GM12878 (cell line): ENCODE measurements around the gene MARVELD1. TPM values are rescaled to one million over a fixed set of nuclear protein-coding genes. Genes with fewer than 3 reads are reported as not detected.
A peak's percentile ranks its signal among the peaks of the same experiment; 100 is the strongest.

Source experiments
- ATAC-seq: fragments of 200-7000 bp; cut with Tn5 transposase; 3 replicates; pipeline ENCODE4 v1.9.1; 2020; ENCODE audit warnings: mild to moderate bottlenecking, moderate library complexity
- BruUV-seq: library from RNA; stranded (reverse); fragments of 400-500 nt; replicated peaks from 2 replicates; lab custom pipeline; 2021; lab: Mats Ljungman, UMichigan
- CTCF ChIA-PET: fragments of 300-600 bp; sonication (Branson Sonifier 250); formaldehyde crosslinking; extraction: SDS; loops from one replicate; lab custom pipeline; 2021; ENCODE audit warnings: inconsistent platforms; lab: Yijun Ruan, JAX
- POLR2A ChIA-PET: fragments of 350-600 bp; formaldehyde crosslinking; extraction: SDS; loops from one replicate; lab custom pipeline; 2021; ENCODE audit warnings: inconsistent platforms; lab: Charles Lee
- RAD21 ChIA-PET: fragments of 300-600 bp; sonication (Branson Sonifier 250); formaldehyde crosslinking; loops from one replicate; lab custom pipeline; 2023; ENCODE audit warnings: antibody characterized with exemption; ENCODE audit not compliant: unreplicated experiment; lab: Charles Lee
- SMC1A ChIA-PET: fragments of 300-600 bp; sonication (Branson Sonifier 250); formaldehyde crosslinking; loops from one replicate; lab custom pipeline; 2023; ENCODE audit not compliant: unreplicated experiment, uncharacterized antibody; lab: Charles Lee
- DNase-seq: peaks from one replicate; pipeline ENCODE4 v3.0.0-alpha.2; 2011; ENCODE audit warnings: low read depth, low spot score
- FAIRE-seq: peaks from 3 replicates; lab custom pipeline; 2011; peaks lifted over from hg19 to GRCh38; lab: Jason Lieb, UNC
- H2AFZ ChIP-seq: 2 replicates; pipeline ENCODE4 v1.6.0; 2011; ENCODE audit warnings: low read depth, low read length, control low read depth; ENCODE audit not compliant: control insufficient read depth
- H3K27ac ChIP-seq: 2 replicates; pipeline ENCODE4 v1.5.1; 2011; ENCODE audit warnings: control low read depth; ENCODE audit not compliant: control insufficient read depth, insufficient read depth
- H3K27me3 ChIP-seq, 2 experiments: replicated peaks in 1 of 2; 2 replicates each; pipeline versions ENCODE4 v1.6.0 to v1.6.1; 2011; ENCODE audit warnings: low read length in 1 of 2; ENCODE audit not compliant: control insufficient read depth in 2 of 2, insufficient read depth in 2 of 2
- H3K36me3 ChIP-seq, 2 experiments: 2 replicates each; pipeline ENCODE4 v1.5.1; 2011; ENCODE audit warnings: low read length in 1 of 2; ENCODE audit not compliant: control insufficient read depth in 2 of 2, insufficient read depth in 2 of 2
- H3K4me1 ChIP-seq: 2 replicates; pipeline ENCODE4 v1.6.1; 2011; ENCODE audit warnings: mild to moderate bottlenecking, low read length, moderate library complexity, mixed read lengths; ENCODE audit not compliant: control insufficient read depth, insufficient read depth
- H3K4me2 ChIP-seq: 2 replicates; pipeline ENCODE4 v1.6.0; 2011; ENCODE audit warnings: control low read depth; ENCODE audit not compliant: control insufficient read depth, insufficient read depth
- H3K4me3 ChIP-seq: fragments of 200-600 bp; sonication (generic); 2 replicates; pipeline ENCODE4 v1.5.1; 2016
- H3K79me2 ChIP-seq: 2 replicates; pipeline ENCODE4 v1.6.0; 2011; ENCODE audit warnings: low read length; ENCODE audit not compliant: control insufficient read depth, insufficient read depth
- H3K9ac ChIP-seq: 2 replicates; pipeline ENCODE4 v1.8.0; 2011; ENCODE audit warnings: low read length, control low read depth, mixed read lengths; ENCODE audit not compliant: control insufficient read depth, insufficient read depth
- H3K9me3 ChIP-seq: replicated peaks from 3 replicates; pipeline ENCODE4 v1.5.1; 2011; ENCODE audit warnings: mild to moderate bottlenecking, low read length; ENCODE audit not compliant: control insufficient read depth, insufficient read depth
- H4K20me1 ChIP-seq: 2 replicates; pipeline ENCODE4 v1.6.0; 2011; ENCODE audit not compliant: control insufficient read depth, insufficient read depth
- BMI1 ChIP-seq: fragments of 450-650 bp; IDR thresholded peaks from 2 replicates; pipeline ENCODE4 v1.6.1; 2016; ENCODE audit warnings: mild to moderate bottlenecking, moderate library complexity, borderline replicate concordance
- CBX5 ChIP-seq: sonication (generic); IDR thresholded peaks from 2 replicates; pipeline ENCODE4 v1.6.1; 2016; ENCODE audit warnings: low read depth, moderate library complexity, mild to moderate bottlenecking, inconsistent platforms
- EGR1 ChIP-seq, 2 experiments: IDR thresholded peaks; 1 replicate in 1 of 2; 2 replicates in 1 of 2; pipeline ENCODE4 v1.6.1; 2011 to 2012; ENCODE audit warnings: low read depth in 2 of 2, low read length in 2 of 2, borderline replicate concordance in 1 of 2, mild to moderate bottlenecking in 1 of 2, moderate library complexity in 1 of 2
- HCFC1 ChIP-seq: fragments of 150-350 bp; IDR thresholded peaks from 2 replicates; pipeline ENCODE4 v1.6.1; 2014; ENCODE audit warnings: low read length
- NFXL1 ChIP-seq: fragments of 450-650 bp; IDR thresholded peaks from 2 replicates; pipeline ENCODE4 v1.6.1; 2017; ENCODE audit warnings: antibody characterized with exemption, mild to moderate bottlenecking, borderline replicate concordance
- PAX8 ChIP-seq: fragments of 450-650 bp; IDR thresholded peaks from 2 replicates; pipeline ENCODE4 v1.6.1; 2017; ENCODE audit warnings: mild to moderate bottlenecking, moderate library complexity
- POLR2A ChIP-seq: IDR thresholded peaks from 2 replicates; pipeline ENCODE4 v1.6.1; 2011; ENCODE audit warnings: low read depth, mild to moderate bottlenecking, low read length
- ZNF24 ChIP-seq: fragments of 450-650 bp; IDR thresholded peaks from 2 replicates; pipeline ENCODE4 v1.6.1; 2017; ENCODE audit warnings: antibody characterized with exemption, mild to moderate bottlenecking
- WGBS: methylation state at CpG from one replicate; pipeline ENCODE4 v1.1.6; 2016; ENCODE audit warnings: low lambda C conversion rate; ENCODE audit not compliant: insufficient replicate concordance, insufficient coverage; ENCODE audit errors: missing lambda C conversion rate; 5-methylcytosine and 5-hydroxymethylcytosine counted together
- in situ Hi-C: fragments of 300-500 bp; cut with MboI; formaldehyde crosslinking; loops from 9 replicates; pipeline ENCODE4 v1.14.3; 2018; ENCODE audit warnings: mixed read lengths
- intact Hi-C: fragments of 100-400 bp; cut with micrococcal nuclease; formaldehyde crosslinking; loops from one replicate; pipeline ENCODE4 v1.14.2; 2022; ENCODE audit not compliant: unreplicated experiment
- polyA plus RNA-seq, 11 experiments: library from polyadenylated mRNA; depleted of rRNA in 4 of 11; unstranded in 6 of 11; stranded (reverse) in 5 of 11; fragments of >200 nt; fragmentation: Nextera tagmentation in 4 of 11; fragmentation: Illumina TruSeq in 1 of 11; extraction: Ambion mirVana in 4 of 11; extraction: Trizol in 1 of 11; gene quantifications; 1 replicate in 1 of 11; 2 replicates in 10 of 11; pipeline versions ENCODE4 v1.2.1 to v1.2.3, GENCODE V29; 2011 to 2016; ENCODE audit warnings: inconsistent platforms in 2 of 11, missing spikeins in 2 of 11, low read depth in 1 of 11
- total RNA-seq, 4 experiments: library from RNA; depleted of rRNA in 3 of 4; stranded (reverse); fragments of >200 nt in 3 of 4; fragmentation: Illumina TruSeq in 1 of 4; extraction: Trizol in 1 of 4; gene quantifications; 2 replicates each; pipeline versions ENCODE4 v1.2.1 to v1.2.3, GENCODE V29; 2013 to 2021
- TF ChIP-seq, protein P1 (sequence below): fragments of 450-650 bp; IDR thresholded peaks from 2 replicates; pipeline ENCODE4 v1.6.1; 2017; ENCODE audit warnings: low read depth, mild to moderate bottlenecking, moderate library complexity
- TF ChIP-seq, protein P2 (sequence below): IDR thresholded peaks from 2 replicates; pipeline ENCODE4 v1.6.1; 2012; ENCODE audit warnings: low read depth, low read length, improper control_type of control experiment
- TF ChIP-seq, protein P3 (sequence below): IDR thresholded peaks from 2 replicates; pipeline ENCODE4 v1.6.1; 2011; ENCODE audit warnings: borderline replicate concordance, low read depth, mild to moderate bottlenecking, moderate library complexity, mixed read lengths, low read length; ENCODE audit not compliant: insufficient read depth; ENCODE audit errors: extremely low read length
- TF ChIP-seq, protein P4 (sequence below): IDR thresholded peaks from 2 replicates; pipeline ENCODE4 v1.6.1; 2012; ENCODE audit warnings: low read length, inconsistent platforms

The MARVELD1 gene
- total and polyA plus RNA-seq, 10 of the 15 experiments (the other 5 are each of a cell fraction or from before 2014, with no cell fraction given), result 0.54 to 8.4 (median 3.2) TPM

DNA sequence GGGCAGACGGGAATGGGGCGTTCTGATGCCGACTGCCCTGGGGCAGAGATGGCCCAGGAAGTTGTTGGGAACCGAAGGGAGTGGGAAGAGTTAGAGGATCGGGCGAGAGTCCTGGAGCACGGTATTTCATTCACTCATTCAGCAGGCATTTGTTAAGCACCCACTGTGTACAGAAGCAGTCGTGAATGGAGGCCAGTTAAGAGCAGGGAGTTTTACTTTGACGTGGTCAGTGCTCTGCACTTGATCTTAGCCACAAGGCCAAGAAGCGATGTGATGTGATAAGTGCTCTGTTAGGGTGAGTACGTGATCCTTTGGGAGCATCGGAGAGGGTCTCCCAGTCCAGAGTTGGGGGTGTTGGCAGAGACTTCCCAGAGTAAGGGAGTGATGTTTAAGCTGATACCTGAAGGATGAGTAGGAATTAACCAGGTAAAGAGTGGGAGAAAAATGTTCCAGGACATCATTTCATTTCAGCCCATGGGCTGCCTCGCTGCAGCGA is 24.3 kb downstream of the MARVELD1 start:
- peaks cover 10% of the 10 kb centered on the region for H3K4me1 ChIP-seq
- TF ChIP-seq CBX5 (no peak), ZNF24 (peak; percentile 73), POLR2A (no peak)
- WGBS, result 24% methylated on average over 14 of the region's 14 CpGs
- CTCF ChIA-PET, result interaction anchor here (1.4 kb wide), 1 partner anchor 36 kb away, joined by 3 read pairs; no protein-coding TSS in a partner anchor
- H3K9ac ChIP-seq, result peak overlapping the region; percentile 91
- peak overlapping the region; percentile 91 for H3K27ac ChIP-seq
- peaks cover 40% of the 10 kb centered on the region for H3K79me2 ChIP-seq
- DNase-seq (no peak), ATAC-seq (peak; percentile 53), FAIRE-seq (peak; percentile 35)
- in situ Hi-C loops, result no loop called here
- peak overlapping the region; percentile 86; the same call in 1 of the 2 replicates for H2AFZ ChIP-seq
- no TSS peak for BruUV-seq
- RAD21 ChIA-PET, result no interaction called here
- peak overlapping the region; percentile 70 for H3K4me2 ChIP-seq
- POLR2A ChIA-PET, result no interaction called here
- no peaks in the 10 kb centered on the region for H4K20me1 ChIP-seq
- intact Hi-C loops, result no loop called here
- SMC1A ChIA-PET, result no interaction called here
- H3K4me3 ChIP-seq, result peak overlapping the region; percentile 91
- H3K27me3 ChIP-seq, result no peaks in the 10 kb centered on the region
- peaks cover 0 to 3% of the 10 kb centered on the region in 2 experiments; a peak in 2 of 4 replicates for H3K36me3 ChIP-seq
- no peaks in the 10 kb centered on the region; the same call in 2 of the 3 replicates for H3K9me3 ChIP-seq

DNA sequence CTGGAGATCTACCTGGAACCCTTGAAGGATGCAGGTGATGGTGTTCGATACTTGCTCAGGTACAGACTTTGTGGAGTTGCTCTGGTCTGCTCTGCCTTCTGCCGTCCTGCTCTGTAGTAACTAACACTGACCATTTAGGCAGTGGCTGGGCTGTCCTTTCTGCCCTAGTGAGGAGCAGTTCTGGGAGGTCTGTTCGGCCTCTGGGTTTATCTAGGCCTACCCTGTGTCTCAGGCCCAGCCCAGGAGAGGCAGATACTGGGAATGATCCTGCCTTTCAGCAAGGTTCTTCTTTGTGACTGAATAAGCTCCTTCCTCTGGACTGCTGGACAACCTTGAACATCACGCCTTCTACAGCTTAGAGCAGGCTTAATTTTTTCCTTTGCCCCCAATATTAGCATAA is 25.1 kb downstream of the MARVELD1 start:
- no peak overlapping the region for H2AFZ ChIP-seq
- ChIA-PET SMC1A (interaction anchor here (0.6 kb wide), 1 partner anchor 18 kb away, joined by 3 read pairs; no protein-coding TSS in a partner anchor), POLR2A (interaction anchor here (1.0 kb wide), 1 partner anchor 52 kb away, joined by 4 read pairs; no protein-coding TSS in a partner anchor), CTCF (interaction anchor here (0.7 to 1.4 kb wide), 4 partner anchors 10 to 57 kb away, joined by 3 read pairs; no protein-coding TSS in a partner anchor), RAD21 (no interaction called here)
- H3K4me1 ChIP-seq, result peaks cover 10% of the 10 kb centered on the region
- ATAC-seq (no peak), DNase-seq (no peak), FAIRE-seq (no peak)
- H3K27ac ChIP-seq, result no peak overlapping the region
- H3K9ac ChIP-seq, result peak overlapping the region; percentile 91; the same call in 1 of the 2 replicates
- 98% methylated on average over 4 of the region's 4 CpGs for WGBS
- in situ Hi-C loops, result no loop called here
- peak overlapping the region; percentile 70 for H3K4me2 ChIP-seq
- H4K20me1 ChIP-seq, result no peaks in the 10 kb centered on the region
- H3K4me3 ChIP-seq, result peak overlapping the region; percentile 91
- BruUV-seq, result no TSS peak
- H3K27me3 ChIP-seq, result no peaks in the 10 kb centered on the region
- peaks cover 1 to 3% of the 10 kb centered on the region in 2 experiments for H3K36me3 ChIP-seq
- H3K79me2 ChIP-seq, result peaks cover 40% of the 10 kb centered on the region
- intact Hi-C loops, result no loop called here
- H3K9me3 ChIP-seq, result no peaks in the 10 kb centered on the region; the same call in 2 of the 3 replicates
- TF ChIP-seq NFXL1 (no peak), PAX8 (no peak), EGR1 (IDR thresholded peaks at IDR 0.05; ENCODE audit: borderline replicate concordance in 1 of 2, low read depth in 2 of 2, low read length in 2 of 2) (no peak), HCFC1 (no peak), BMI1 (no peak)
- TF ChIP-seq, protein P1, sequence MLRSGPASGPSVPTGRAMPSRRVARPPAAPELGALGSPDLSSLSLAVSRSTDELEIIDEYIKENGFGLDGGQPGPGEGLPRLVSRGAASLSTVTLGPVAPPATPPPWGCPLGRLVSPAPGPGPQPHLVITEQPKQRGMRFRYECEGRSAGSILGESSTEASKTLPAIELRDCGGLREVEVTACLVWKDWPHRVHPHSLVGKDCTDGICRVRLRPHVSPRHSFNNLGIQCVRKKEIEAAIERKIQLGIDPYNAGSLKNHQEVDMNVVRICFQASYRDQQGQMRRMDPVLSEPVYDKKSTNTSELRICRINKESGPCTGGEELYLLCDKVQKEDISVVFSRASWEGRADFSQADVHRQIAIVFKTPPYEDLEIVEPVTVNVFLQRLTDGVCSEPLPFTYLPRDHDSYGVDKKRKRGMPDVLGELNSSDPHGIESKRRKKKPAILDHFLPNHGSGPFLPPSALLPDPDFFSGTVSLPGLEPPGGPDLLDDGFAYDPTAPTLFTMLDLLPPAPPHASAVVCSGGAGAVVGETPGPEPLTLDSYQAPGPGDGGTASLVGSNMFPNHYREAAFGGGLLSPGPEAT, result no peak
- TF ChIP-seq, protein P2, sequence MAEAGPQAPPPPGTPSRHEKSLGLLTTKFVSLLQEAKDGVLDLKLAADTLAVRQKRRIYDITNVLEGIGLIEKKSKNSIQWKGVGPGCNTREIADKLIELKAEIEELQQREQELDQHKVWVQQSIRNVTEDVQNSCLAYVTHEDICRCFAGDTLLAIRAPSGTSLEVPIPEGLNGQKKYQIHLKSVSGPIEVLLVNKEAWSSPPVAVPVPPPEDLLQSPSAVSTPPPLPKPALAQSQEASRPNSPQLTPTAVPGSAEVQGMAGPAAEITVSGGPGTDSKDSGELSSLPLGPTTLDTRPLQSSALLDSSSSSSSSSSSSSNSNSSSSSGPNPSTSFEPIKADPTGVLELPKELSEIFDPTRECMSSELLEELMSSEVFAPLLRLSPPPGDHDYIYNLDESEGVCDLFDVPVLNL, result no peak
- TF ChIP-seq, protein P3, sequence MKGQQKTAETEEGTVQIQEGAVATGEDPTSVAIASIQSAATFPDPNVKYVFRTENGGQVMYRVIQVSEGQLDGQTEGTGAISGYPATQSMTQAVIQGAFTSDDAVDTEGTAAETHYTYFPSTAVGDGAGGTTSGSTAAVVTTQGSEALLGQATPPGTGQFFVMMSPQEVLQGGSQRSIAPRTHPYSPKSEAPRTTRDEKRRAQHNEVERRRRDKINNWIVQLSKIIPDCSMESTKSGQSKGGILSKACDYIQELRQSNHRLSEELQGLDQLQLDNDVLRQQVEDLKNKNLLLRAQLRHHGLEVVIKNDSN, result no peak
- TF ChIP-seq, protein P4, sequence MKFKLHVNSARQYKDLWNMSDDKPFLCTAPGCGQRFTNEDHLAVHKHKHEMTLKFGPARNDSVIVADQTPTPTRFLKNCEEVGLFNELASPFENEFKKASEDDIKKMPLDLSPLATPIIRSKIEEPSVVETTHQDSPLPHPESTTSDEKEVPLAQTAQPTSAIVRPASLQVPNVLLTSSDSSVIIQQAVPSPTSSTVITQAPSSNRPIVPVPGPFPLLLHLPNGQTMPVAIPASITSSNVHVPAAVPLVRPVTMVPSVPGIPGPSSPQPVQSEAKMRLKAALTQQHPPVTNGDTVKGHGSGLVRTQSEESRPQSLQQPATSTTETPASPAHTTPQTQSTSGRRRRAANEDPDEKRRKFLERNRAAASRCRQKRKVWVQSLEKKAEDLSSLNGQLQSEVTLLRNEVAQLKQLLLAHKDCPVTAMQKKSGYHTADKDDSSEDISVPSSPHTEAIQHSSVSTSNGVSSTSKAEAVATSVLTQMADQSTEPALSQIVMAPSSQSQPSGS, result no peak
